ENCODE data around the gene ANO2.

The ANO2 gene

GRCh38 chr12:5514016-5514415, 431.0 kb downstream of the ANO2 start:
- DNase-seq (ENCODE audit: low spot score) = no peak

DNA sequence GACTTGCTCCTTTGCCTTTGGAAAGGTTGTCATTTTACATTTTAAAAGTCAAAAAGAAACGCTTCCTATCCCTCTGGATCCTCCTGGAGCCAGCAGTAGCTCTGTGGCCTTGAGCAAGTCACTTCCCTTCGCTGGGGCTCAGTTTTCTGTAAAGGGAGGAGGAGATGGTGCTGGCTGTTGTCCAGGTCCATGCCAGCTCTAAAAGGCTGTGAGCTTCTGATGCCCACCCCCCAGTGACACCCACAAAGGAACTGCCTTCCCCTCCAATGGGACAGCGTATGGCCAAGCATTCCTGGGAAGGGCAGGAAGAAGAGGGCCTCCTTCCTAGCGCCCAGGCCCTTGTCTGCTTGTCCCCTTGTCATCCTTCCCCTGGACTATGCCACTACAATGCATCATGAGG, 431.7 kb downstream of the ANO2 start:
- no peak for DNase-seq (ENCODE audit: low spot score)

Data from CD4-positive, alpha-beta T cell treated with Interleukin-15 for 4 hours (primary cell).